ENCODE measurements around the gene MEF2A.
"Not testable (repeated sequence)": the region's sequence is repeated elsewhere in the genome, so short reads cannot be mapped to it uniquely, and the experiment has no call there.

The MEF2A gene

GRCh38 chr15:99657996-99658395 lies 92.2 kb downstream of the MEF2A start:
- no peak for DNase-seq

GRCh38 chr15:99662903-99663302 lies 97.1 kb downstream of the MEF2A start:
- DNase-seq: no peak

- not testable (repeated sequence) for DNase-seq
Measured at GRCh38 chr15:99666073-99666472, 100.3 kb downstream of the MEF2A start.

- DNase-seq: no peak
Measured at GRCh38 chr15:99668533-99669182, 102.9 kb downstream of the MEF2A start.

- no peak for DNase-seq
Measured at GRCh38 chr15:99669250-99669649, 103.5 kb downstream of the MEF2A start.

GRCh38 chr15:99671926-99672635 lies 106.3 kb downstream of the MEF2A start:
- no peak for DNase-seq

- DNase-seq: no peak
Measured at GRCh38 chr15:99673111-99673510, 107.3 kb downstream of the MEF2A start.

- no peak for DNase-seq
Measured at GRCh38 chr15:99674279-99674678, 108.5 kb downstream of the MEF2A start.

- no peak for DNase-seq
Measured at GRCh38 chr15:99677540-99678134, 111.9 kb downstream of the MEF2A start.

- no peak for DNase-seq
Measured at GRCh38 chr15:99680276-99680675, 114.5 kb downstream of the MEF2A start.

GRCh38 chr15:99681990-99682389 lies 116.2 kb downstream of the MEF2A start:
- DNase-seq: no peak

- DNase-seq: peak in 1 of 2 experiments; percentile 6
Measured at GRCh38 chr15:99682455-99682854, 116.7 kb downstream of the MEF2A start.

GRCh38 chr15:99683000-99683670 lies 117.4 kb downstream of the MEF2A start:
- DNase-seq: no peak

- no peak for DNase-seq
Measured at GRCh38 chr15:99686290-99686689, 120.5 kb downstream of the MEF2A start.

GRCh38 chr15:99692825-99693224 lies 127.0 kb downstream of the MEF2A start:
- DNase-seq: no peak

- no peak for DNase-seq
Measured at GRCh38 chr15:99696096-99696495, 130.3 kb downstream of the MEF2A start.

- DNase-seq: no peak
Measured at GRCh38 chr15:99702895-99703602, 137.3 kb downstream of the MEF2A start.

- DNase-seq: peak; percentile 9 to 17
Measured at GRCh38 chr15:99703603-99704443, 138.0 kb downstream of the MEF2A start.

GRCh38 chr15:99704444-99704838 lies 138.7 kb downstream of the MEF2A start:
- peak; percentile 76 to 79 for DNase-seq

- no peak for DNase-seq
Measured at GRCh38 chr15:99706557-99707303, 140.9 kb downstream of the MEF2A start.

Data from NCI-H2081 (cell line).